NCI-H2227 treated with DMSO at 0.1 percent for 48 hours (cell line): ENCODE data around the gene CRY2.

Experiments used
- DNase-seq: peaks from one replicate; lab custom pipeline; 2025; lab: John Stamatoyannopoulos, UW

The CRY2 gene

DNA sequence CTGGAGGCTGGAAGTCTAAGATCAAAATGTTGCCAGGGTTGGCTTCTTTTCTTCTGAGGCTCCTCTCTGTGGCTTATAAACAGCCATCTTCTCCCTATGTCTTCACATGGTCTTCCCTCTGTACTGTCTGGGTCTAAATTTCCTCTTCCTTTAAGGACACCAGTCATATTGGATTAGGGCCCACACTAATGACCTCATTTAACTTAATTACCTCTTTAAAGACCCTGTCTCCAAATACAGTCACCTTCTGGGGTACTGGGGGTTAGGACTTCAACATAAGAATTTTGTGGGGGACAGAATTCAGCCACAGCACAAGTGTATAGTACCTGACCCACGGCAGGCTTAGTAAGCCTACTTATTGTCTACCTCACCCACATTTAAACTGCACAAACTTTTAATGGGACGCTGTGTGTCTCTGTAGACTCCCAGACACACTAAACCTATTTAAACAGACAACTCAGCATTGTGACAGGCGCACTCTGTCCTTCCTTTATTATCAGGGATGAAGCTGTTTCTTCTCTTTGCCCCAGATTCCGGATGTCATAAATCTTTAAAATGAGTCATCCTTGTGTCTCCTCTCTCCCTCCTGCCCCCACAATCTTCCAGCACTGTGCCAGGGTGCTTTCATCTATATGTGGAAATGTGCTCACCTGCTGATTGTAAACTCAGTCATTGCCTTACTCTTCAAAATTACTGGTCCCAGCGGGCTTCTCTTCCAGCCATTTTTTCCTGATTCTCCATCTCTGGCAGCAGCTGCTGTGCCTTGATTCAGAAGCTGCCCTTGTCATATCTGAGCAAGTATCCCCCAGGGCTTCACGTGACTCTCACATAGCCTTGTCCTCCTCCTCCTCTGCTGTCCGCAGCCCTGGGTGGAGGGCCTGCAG lies 32.8 kb downstream of the CRY2 start:
- DNase-seq = peak; percentile 38

DNA sequence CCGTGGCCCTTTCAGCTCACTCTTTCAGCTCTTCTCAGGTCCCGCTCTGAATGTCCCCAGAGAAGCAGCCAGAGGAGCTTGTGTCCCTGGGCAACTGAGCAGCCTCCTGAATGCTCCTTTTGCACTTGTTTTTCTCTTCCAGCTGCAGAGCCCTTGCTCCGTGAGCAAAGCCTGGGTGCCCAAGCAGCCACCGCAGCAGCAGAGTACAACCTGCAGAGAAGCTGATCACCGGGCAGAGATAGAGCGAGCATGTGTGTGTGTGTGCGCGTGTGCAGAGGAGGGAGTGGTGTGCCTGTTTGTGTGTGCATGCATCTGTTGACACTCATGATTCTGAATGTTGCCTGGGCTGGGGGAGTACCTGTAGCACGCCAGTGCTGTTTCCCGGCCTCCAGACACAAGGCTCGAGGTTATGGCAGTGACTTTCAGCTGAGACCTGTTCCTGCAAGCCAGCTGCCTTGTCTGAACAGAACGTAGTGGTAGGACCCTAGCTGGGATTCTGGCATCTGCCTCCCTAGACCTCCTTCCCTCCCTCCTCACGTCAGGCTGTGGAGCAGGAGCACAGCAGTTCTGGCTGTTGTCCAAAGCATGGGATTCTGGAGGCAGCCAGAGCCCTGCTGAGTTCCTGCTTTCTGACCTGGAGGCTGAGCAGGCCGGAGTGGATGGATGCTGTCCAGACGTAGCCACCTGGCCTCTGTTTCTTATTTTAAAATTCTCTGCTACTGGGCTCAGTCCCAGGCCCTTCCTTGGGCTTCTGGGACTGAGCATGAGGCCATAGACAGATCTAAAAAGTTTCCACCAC lies 33.7 kb downstream of the CRY2 start:
- DNase-seq = no peak

- peak; percentile 14 for DNase-seq
Measured at GRCh38 chr11:45881708-45882368, 34.6 kb downstream of the CRY2 start.

DNA sequence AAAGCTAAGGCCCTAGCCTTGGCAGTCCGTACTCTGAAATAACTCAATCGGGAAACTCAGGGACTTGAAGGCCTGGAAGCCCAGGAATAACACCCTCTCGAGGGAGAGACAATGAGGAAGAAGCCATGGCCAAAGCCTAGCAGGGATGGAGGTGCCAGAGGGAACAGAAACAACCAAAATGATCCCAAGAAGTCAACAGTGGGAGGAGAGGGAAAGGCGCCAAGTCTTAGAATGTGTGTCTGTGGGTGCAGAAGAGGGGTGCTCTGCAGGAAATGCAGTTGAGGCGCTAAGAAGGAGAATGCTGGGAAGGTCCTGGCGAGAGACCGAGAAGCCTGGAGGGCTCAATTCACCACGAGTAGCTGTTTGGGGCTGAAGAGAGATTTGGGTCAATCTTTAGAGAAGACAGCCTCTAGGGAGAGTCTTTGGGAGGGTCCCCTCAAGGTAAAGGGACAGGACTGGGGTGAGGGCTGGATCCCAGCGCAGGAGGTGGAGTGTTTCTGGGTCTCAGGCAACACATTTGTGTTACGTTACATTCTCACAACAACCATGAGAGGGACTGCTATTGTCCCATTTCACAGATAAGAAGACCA lies 37.4 kb downstream of the CRY2 start:
- no peak for DNase-seq

DNA sequence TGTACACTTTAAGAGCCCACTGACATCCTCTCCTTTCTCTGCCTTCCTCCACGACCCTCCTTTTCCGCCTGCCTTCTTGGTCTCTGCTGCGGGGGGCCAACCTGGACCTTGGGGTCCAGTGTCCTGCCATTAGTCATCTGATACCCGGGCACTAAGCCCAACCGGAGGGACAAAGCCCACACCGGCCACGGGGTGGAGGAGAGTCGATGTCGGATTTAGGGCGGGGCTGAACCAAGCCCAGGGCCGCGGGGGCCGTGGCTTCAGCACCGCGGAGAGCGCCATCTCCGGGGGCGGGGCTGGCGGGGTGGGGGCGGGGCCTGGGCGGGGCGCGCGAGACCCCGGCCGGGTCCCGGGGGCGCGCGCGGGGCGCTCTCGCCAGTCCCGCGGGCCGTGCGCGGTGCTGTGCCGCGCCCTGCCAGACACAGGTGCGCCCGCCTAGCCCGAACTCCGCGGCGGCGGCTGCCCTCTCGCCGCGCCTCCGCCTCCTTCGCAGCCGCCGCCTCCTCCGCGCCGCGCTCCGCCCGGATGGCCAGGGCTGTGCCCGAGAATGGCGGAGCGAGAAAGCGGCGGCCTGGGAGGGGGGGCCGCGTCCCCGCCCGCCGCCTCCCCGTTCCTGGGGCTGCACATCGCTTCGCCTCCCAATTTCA lies 38.1 kb downstream of the CRY2 start, which contains the start of gene MAPK8IP1:
Gene MAPK8IP1, plus strand, starts transcription at position 378 of the 647 bp plus-strand sequence. Its CDS starts 170 bp downstream, at position 548.
- DNase-seq = peak; percentile 64

- DNase-seq = no peak
Measured at GRCh38 chr11:45885921-45886721, 38.8 kb downstream of the CRY2 start.

- no peak for DNase-seq
Measured at GRCh38 chr11:45886816-45887520, 39.7 kb downstream of the CRY2 start.

- DNase-seq = no peak
Measured at GRCh38 chr11:45887587-45887986, 40.3 kb downstream of the CRY2 start.

- DNase-seq = no peak
Measured at GRCh38 chr11:45889555-45889954, 42.3 kb downstream of the CRY2 start.

- DNase-seq = no peak
Measured at GRCh38 chr11:45889966-45890365, 42.7 kb downstream of the CRY2 start.

DNA sequence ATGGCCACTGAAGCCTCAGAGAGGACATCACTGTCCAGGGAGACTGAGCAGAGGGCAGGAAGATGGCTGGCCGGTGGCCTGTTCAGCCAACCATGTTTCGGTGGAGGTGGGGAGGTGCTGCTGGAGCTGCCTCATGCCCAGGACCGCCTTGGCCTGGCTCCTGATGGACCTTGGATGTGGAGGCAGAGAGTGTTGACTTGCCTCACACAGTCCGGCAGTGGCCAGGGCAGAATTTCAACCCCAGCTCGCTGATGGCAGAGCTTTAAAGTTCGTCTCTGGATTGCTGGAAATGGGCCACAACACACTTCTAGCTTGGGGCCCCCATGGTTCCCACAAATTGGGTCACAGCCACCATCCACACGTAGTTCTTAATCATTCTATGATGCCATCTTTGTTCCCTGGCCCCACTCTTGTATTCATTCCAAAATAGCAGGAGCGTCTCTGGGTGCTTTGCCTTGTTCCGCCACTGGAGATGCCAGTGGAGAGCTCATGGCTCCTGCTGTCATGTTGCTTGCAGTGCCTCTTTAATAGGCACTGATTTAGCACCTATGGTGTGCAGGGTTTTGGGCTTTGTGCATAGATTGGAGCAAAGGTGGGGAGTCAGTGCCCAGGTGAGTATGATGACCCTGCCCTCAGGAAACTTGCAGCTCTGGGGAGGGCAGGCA lies 43.7 kb downstream of the CRY2 start:
- no peak for DNase-seq

DNA sequence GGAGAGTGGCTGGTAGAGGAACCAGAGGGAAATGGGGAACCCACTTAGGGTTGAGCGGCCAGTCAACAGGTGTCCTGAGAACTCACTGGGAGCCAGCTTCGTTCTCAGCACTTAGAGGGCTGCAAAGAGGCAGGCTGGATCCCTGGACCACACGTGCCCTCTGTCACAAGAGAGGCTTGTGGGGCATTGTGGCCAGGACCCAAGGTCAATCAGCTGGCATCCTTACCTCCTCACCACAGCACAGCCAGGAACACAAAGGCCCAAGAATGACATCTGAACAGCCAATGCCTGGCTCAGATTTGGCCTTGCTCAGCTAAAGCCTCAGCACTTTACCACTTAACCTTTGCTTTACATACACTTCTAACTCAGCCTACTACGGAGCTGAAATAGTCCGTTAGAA lies 45.6 kb downstream of the CRY2 start:
- no peak for DNase-seq

DNA sequence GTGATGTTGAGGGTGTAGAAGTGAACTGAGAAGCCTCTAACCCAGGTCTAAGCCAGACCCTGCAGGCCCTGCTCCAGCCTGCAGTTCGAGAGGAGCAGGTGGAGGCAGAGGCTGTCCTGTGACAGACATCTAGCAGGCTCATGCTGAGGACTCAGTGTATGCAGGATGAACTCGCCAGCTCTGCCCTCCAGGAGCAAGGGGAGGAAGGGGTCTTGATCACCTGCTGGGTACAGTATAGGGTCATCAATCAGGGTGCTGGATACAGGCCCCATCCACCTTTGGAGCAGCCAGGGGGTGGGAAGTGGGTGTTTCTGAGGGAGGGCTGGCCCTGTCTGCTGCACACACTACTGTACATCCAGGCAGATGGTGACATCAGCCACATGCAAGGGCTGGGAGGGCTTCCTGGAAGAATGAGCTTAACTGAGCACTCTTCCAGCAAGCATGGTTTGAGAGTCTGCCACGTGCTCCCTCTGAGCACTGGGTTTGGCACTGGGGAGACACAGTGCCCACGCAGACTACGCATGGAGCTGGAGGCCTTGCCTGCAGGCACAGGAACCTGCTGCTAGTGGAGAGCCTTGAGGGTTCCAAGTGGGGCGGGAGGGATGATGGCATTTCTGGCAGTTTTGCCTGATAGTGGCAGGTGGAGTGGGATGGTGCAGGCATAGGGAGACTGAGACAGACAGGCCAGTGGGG lies 47.4 kb downstream of the CRY2 start:
- no peak for DNase-seq

DNA sequence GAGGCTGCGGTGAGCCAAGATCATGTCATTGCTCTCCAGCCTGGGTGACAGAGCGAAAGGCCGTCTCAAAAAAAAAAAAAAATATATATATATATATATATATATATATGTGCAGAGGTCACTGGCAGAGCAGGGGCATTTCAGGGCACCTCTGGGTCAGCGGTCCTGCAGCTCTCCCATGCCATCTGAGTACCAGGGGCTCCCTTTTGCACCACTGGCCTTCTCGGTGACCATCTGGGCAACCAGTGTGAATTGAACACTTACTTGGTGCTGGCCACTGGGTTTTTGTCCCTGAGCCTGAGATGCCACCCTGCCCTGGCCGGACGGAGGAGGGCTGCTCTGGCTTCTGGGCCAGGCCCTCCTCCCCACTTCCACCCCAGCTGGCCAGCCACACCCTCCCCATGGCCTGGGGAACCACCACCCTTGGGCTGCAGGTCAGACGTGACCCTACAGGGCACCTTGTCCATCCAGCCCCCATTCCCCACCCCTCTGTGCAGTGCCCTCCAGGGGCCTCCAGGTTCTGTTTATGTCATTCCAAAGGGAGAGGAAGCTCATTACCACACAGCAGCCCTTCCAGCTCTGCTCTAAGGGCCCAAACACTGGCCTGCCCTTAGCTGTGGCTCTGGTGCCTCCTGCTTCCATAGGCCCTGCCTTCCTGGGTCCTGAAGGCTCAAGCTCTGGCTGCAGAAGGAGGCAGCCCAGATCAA lies 48.4 kb downstream of the CRY2 start:
- no peak for DNase-seq

DNA sequence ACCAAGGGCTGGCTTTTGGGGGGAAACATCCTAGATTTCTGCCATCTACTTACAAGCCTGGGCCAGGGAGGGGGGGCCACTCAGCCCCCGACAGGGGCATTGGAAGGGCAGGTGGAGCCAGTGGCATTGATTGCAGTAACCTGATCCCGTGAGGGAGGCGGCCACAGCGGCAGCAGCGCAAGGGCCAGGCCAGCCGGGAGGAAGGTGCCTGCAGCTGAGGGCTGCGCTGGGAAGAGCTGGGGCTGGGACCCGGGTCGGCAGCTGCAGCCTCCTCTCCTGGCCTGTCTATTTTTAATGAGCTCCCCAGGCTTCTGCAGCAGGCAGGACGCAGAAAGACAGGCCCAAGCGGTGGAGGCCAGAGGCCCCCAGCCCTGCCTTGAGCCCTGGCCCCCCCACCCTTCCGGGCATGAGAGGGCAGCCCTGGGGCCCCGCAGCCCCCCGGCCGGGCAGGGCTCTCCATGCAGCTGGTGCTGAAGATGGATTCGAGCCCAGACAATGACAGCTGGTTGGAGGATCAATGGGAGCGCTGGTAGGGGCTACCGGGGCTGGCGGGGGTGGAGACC lies 49.2 kb downstream of the CRY2 start:
- DNase-seq = peak; percentile 73

DNA sequence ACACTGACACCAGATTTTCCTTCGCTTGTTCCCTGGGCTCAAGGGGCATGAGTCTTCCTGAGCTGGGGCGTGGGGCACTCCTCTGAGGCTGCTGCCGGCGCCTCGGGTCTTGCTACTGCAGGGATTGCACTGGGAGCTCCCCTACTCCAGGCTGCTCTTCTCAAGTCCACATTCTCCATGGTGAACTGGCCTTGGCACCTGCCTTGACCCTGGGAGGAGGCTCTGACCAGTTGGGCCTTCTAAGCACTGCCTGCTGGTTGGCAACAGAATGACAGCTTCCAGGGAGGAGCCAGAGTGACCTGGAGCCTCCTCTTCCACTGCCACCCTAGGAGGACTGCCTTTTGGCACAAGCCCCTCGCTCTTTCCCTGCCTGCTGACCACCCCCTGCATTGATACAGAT lies 50.3 kb downstream of the CRY2 start:
- no peak for DNase-seq

GRCh38 chr11:45899086-45899447 lies 51.8 kb downstream of the CRY2 start:
- no peak for DNase-seq
